H1 (cell line): ENCODE results near the gene SDC4. TPM values are rescaled to one million over a fixed set of nuclear protein-coding genes. Genes with fewer than 3 reads are reported as not detected.

ENCODE experiments used
- CBX5 ChIP-seq: fragments of 300-800, 300-1000 bp; sonication (generic); IDR thresholded peaks from 2 replicates; pipeline ENCODE4 v1.7.1; 2016; ENCODE audit warnings: antibody characterized with exemption, low read length, low read depth
- EZH2 ChIP-seq: fragments of 200-600 bp; sonication (generic); IDR thresholded peaks from 2 replicates; pipeline ENCODE4 v1.7.1; 2012; ENCODE audit warnings: low read depth, mild to moderate bottlenecking, moderate library complexity, low read length, inconsistent platforms; ENCODE audit not compliant: severe bottlenecking
- KDM4A ChIP-seq: IDR thresholded peaks from one replicate; pipeline ENCODE4 v1.7.1; 2012; ENCODE audit warnings: low read depth, mild to moderate bottlenecking, moderate library complexity, low read length, inconsistent platforms; ENCODE audit not compliant: severe bottlenecking
- PHF8 ChIP-seq: fragments of 200-600 bp; sonication (generic); conservative IDR thresholded peaks from 2 replicates; pipeline ENCODE4 v1.7.1; 2012; ENCODE audit warnings: low read depth, mild to moderate bottlenecking, inconsistent platforms, low read length, moderate library complexity
- POU5F1 ChIP-seq: IDR thresholded peaks from 2 replicates; pipeline ENCODE4 v1.6.1; 2011; ENCODE audit warnings: low read depth, mild to moderate bottlenecking, low read length, moderate library complexity
- RNF2 ChIP-seq: fragments of 200-900, 300-1000 bp; sonication (generic); IDR thresholded peaks from 2 replicates; pipeline ENCODE4 v1.7.1; 2016; ENCODE audit warnings: borderline replicate concordance, low read depth, mild to moderate bottlenecking, antibody characterized with exemption, low read length; ENCODE audit not compliant: poor library complexity, severe bottlenecking; ENCODE audit errors: missing control alignments
- RXRA ChIP-seq: IDR thresholded peaks from 2 replicates; pipeline ENCODE4 v1.6.1; 2011; ENCODE audit warnings: low read depth, mild to moderate bottlenecking, low read length, moderate library complexity; ENCODE audit not compliant: insufficient read depth
- SP2 ChIP-seq: IDR thresholded peaks from 2 replicates; pipeline ENCODE4 v1.6.1; 2012; ENCODE audit warnings: mild to moderate bottlenecking, low read length, inconsistent platforms
- polyA plus RNA-seq, 7 experiments: library from polyadenylated mRNA; depleted of rRNA in 3 of 7; stranded (reverse) in 5 of 7; unstranded in 2 of 7; fragments of >200 nt in 5 of 7; fragments of 200-250 nt in 2 of 7; gene quantifications; 1 replicate in 5 of 7; 2 replicates in 1 of 7; 4 replicates in 1 of 7; pipeline versions ENCODE4 v1.2.1 to v1.2.3, GENCODE V29; 2011 to 2013; ENCODE audit warnings: missing spikeins in 2 of 7, mixed read lengths in 2 of 7
- total RNA-seq: library from RNA; stranded (reverse); fragmentation: NEBNext Ultra II Directional; extraction: Animal tissue kit (Norgen Biotek cat#: 25700); gene quantifications from 2 replicates; pipeline ENCODE4 v1.2.1, GENCODE V29; 2021
- TF ChIP-seq, protein P1 (sequence below): fragments of 300-600 bp; sonication (generic); IDR thresholded peaks from 2 replicates; pipeline ENCODE4 v1.7.1; 2012; ENCODE audit warnings: low read length, moderate library complexity, mild to moderate bottlenecking, inconsistent platforms; ENCODE audit not compliant: insufficient replicate concordance
- TF ChIP-seq, protein P2 (sequence below): IDR thresholded peaks from 2 replicates; pipeline ENCODE4 v1.6.1; 2012; ENCODE audit warnings: inconsistent platforms

The SDC4 gene
- total and polyA plus RNA-seq, 2 of the 8 experiments (the other 6 are each of a cell fraction or from before 2014, with no cell fraction given): 34.6 to 60.2 TPM

DNA sequence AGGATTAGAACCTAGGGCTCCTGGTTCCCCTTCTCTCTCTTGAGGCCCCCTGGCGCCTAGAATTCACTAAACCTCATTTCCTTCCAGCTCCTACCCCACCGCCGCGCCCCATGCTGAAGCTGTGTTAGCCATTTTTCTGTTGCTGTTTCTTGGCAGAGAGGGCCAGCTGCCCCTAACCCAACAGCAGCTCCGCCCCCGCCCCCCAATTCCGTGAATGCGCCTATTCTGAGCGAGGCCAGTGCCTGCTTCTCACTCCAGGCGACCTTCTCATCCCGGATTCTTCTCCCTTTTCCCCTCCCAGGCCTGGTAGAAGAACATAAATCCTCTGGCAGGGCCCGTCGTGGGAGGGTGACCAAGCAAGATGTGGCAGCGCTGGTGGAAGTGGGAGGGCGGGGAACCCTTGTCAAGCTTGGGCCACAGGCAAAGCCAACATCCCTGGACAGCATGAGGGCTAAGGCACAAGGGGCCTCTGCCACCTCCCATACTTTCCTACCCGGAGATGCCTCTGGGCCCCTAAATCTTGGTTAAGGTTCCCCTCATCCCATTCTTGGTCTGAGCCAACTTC, 41.1 kb downstream of the SDC4 start (continued):
- TF ChIP-seq, protein P1, sequence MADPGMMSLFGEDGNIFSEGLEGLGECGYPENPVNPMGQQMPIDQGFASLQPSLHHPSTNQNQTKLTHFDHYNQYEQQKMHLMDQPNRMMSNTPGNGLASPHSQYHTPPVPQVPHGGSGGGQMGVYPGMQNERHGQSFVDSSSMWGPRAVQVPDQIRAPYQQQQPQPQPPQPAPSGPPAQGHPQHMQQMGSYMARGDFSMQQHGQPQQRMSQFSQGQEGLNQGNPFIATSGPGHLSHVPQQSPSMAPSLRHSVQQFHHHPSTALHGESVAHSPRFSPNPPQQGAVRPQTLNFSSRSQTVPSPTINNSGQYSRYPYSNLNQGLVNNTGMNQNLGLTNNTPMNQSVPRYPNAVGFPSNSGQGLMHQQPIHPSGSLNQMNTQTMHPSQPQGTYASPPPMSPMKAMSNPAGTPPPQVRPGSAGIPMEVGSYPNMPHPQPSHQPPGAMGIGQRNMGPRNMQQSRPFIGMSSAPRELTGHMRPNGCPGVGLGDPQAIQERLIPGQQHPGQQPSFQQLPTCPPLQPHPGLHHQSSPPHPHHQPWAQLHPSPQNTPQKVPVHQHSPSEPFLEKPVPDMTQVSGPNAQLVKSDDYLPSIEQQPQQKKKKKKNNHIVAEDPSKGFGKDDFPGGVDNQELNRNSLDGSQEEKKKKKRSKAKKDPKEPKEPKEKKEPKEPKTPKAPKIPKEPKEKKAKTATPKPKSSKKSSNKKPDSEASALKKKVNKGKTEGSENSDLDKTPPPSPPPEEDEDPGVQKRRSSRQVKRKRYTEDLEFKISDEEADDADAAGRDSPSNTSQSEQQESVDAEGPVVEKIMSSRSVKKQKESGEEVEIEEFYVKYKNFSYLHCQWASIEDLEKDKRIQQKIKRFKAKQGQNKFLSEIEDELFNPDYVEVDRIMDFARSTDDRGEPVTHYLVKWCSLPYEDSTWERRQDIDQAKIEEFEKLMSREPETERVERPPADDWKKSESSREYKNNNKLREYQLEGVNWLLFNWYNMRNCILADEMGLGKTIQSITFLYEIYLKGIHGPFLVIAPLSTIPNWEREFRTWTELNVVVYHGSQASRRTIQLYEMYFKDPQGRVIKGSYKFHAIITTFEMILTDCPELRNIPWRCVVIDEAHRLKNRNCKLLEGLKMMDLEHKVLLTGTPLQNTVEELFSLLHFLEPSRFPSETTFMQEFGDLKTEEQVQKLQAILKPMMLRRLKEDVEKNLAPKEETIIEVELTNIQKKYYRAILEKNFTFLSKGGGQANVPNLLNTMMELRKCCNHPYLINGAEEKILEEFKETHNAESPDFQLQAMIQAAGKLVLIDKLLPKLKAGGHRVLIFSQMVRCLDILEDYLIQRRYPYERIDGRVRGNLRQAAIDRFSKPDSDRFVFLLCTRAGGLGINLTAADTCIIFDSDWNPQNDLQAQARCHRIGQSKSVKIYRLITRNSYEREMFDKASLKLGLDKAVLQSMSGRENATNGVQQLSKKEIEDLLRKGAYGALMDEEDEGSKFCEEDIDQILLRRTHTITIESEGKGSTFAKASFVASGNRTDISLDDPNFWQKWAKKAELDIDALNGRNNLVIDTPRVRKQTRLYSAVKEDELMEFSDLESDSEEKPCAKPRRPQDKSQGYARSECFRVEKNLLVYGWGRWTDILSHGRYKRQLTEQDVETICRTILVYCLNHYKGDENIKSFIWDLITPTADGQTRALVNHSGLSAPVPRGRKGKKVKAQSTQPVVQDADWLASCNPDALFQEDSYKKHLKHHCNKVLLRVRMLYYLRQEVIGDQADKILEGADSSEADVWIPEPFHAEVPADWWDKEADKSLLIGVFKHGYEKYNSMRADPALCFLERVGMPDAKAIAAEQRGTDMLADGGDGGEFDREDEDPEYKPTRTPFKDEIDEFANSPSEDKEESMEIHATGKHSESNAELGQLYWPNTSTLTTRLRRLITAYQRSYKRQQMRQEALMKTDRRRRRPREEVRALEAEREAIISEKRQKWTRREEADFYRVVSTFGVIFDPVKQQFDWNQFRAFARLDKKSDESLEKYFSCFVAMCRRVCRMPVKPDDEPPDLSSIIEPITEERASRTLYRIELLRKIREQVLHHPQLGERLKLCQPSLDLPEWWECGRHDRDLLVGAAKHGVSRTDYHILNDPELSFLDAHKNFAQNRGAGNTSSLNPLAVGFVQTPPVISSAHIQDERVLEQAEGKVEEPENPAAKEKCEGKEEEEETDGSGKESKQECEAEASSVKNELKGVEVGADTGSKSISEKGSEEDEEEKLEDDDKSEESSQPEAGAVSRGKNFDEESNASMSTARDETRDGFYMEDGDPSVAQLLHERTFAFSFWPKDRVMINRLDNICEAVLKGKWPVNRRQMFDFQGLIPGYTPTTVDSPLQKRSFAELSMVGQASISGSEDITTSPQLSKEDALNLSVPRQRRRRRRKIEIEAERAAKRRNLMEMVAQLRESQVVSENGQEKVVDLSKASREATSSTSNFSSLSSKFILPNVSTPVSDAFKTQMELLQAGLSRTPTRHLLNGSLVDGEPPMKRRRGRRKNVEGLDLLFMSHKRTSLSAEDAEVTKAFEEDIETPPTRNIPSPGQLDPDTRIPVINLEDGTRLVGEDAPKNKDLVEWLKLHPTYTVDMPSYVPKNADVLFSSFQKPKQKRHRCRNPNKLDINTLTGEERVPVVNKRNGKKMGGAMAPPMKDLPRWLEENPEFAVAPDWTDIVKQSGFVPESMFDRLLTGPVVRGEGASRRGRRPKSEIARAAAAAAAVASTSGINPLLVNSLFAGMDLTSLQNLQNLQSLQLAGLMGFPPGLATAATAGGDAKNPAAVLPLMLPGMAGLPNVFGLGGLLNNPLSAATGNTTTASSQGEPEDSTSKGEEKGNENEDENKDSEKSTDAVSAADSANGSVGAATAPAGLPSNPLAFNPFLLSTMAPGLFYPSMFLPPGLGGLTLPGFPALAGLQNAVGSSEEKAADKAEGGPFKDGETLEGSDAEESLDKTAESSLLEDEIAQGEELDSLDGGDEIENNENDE: no peak
- TF ChIP-seq PHF8 (no peak), EZH2 (no peak), CBX5 (no peak), RXRA (no peak), POU5F1 (no peak), SP2 (no peak), KDM4A (no peak), RNF2 (no peak)
- TF ChIP-seq, protein P2, sequence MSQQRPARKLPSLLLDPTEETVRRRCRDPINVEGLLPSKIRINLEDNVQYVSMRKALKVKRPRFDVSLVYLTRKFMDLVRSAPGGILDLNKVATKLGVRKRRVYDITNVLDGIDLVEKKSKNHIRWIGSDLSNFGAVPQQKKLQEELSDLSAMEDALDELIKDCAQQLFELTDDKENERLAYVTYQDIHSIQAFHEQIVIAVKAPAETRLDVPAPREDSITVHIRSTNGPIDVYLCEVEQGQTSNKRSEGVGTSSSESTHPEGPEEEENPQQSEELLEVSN: no peak
